ENCODE data around the gene SALL3.

SALL3 gene

DNA sequence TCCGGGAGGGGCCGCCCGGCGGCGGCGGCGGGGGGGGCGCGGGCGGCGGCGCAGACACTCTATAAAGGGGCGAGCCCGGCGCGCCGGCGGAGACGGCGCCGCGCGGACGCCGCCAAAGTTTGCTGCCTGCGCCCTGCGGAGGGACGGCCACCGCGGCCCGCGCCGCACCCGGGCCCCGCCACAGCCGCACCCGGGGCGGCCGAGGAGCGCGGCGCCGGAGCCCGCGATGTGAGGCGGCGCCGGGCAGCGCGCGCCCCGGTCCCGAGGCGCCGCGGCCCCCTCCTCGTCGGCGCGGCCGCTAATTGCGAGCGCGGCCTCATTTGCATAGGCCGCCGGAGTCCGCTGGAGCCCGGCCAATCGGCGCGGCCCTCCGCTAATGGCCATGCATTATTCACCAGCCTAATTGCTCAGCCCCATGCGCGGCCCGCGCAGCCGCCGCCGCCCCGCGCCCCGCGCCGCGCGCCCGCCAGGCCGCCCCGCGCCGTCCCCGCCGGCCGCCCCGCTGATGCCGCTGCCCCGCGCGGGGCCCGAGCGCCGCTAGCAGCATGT is at the start of gene SALL3:
SALL3 (plus strand) TSS at position 89 of the 549 bp plus-strand sequence; CDS start at position 546, 457 bp downstream.
- H3K79me2 ChIP-seq (ENCODE audit: low read length), result no peaks in the 10 kb centered on the region
- no peak within 1 kb of the TSS for H3K9ac ChIP-seq (ENCODE audit: low read length)
- H3K4me2 ChIP-seq (ENCODE audit: low read depth, low read length), result no peak within 1 kb of the TSS
- H3K9me2 ChIP-seq (replicated peaks; ENCODE audit: insufficient read depth, low read length), result no peaks in the 10 kb centered on the region
- H3K4me1 ChIP-seq (ENCODE audit: low read length), result no peaks in the 10 kb centered on the region
- H4K20me1 ChIP-seq (ENCODE audit: insufficient read depth, low read length), result no peaks in the 10 kb centered on the region
- H3K27ac ChIP-seq (ENCODE audit: low read length), result no peak within 1 kb of the TSS
- TF ChIP-seq, protein P1, sequence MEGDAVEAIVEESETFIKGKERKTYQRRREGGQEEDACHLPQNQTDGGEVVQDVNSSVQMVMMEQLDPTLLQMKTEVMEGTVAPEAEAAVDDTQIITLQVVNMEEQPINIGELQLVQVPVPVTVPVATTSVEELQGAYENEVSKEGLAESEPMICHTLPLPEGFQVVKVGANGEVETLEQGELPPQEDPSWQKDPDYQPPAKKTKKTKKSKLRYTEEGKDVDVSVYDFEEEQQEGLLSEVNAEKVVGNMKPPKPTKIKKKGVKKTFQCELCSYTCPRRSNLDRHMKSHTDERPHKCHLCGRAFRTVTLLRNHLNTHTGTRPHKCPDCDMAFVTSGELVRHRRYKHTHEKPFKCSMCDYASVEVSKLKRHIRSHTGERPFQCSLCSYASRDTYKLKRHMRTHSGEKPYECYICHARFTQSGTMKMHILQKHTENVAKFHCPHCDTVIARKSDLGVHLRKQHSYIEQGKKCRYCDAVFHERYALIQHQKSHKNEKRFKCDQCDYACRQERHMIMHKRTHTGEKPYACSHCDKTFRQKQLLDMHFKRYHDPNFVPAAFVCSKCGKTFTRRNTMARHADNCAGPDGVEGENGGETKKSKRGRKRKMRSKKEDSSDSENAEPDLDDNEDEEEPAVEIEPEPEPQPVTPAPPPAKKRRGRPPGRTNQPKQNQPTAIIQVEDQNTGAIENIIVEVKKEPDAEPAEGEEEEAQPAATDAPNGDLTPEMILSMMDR (IDR thresholded peaks at IDR 0.05; ENCODE audit: low read length), result no peak
- TF ChIP-seq EZH2phosphoT487 (IDR thresholded peaks at IDR 0.05; ENCODE audit: low read length), result no peak
- TF ChIP-seq EZH2 (optimal IDR thresholded peaks at IDR 0.05; ENCODE audit: low read depth, low read length), result no peak
- DNase-seq, result no peak
- H3K27me3 ChIP-seq (replicated peaks; ENCODE audit: insufficient read depth, low read length), result no peaks in the 10 kb centered on the region
- no peaks in the 10 kb centered on the region for H3K36me3 ChIP-seq (replicated peaks; ENCODE audit: insufficient read depth, low read length)
- H3K9me3 ChIP-seq (replicated peaks; ENCODE audit: insufficient read depth, low read length), result no peaks in the 10 kb centered on the region
- no peaks in the 10 kb centered on the region for H3F3A ChIP-seq (ENCODE audit: insufficient read depth, low read length)
- H3K4me3 ChIP-seq (ENCODE audit: low read length), result no peak within 1 kb of the TSS
- no peak within 1 kb of the TSS for H2AFZ ChIP-seq (ENCODE audit: low read length)

GRCh38 chr18:78932281-78932680 is 47.3 kb upstream of the SALL3 start:
- Histone ChIP-seq H3K4me3 (ENCODE audit: low read length) (no peak overlapping the region), H3K79me2 (ENCODE audit: low read length) (no peaks in the 10 kb centered on the region), H3K27me3 (replicated peaks; ENCODE audit: insufficient read depth, low read length) (0 out of 2 replicates have a peak, but pooled peaks cover 5% of the 10 kb centered on the region), H3K9me2 (replicated peaks; ENCODE audit: insufficient read depth, low read length) (no peaks in the 10 kb centered on the region), H3K36me3 (replicated peaks; ENCODE audit: insufficient read depth, low read length) (no peaks in the 10 kb centered on the region), H3K9ac (ENCODE audit: low read length) (no peak overlapping the region), H3K9me3 (replicated peaks; ENCODE audit: insufficient read depth, low read length) (no peaks in the 10 kb centered on the region), H3F3A (ENCODE audit: insufficient read depth, low read length) (no peaks in the 10 kb centered on the region), H3K27ac (ENCODE audit: low read length) (no peak overlapping the region), H2AFZ (ENCODE audit: low read length) (no peak overlapping the region), H3K4me2 (ENCODE audit: low read depth, low read length) (no peak overlapping the region), H4K20me1 (ENCODE audit: insufficient read depth, low read length) (no peaks in the 10 kb centered on the region), H3K4me1 (ENCODE audit: low read length) (no peaks in the 10 kb centered on the region)
- TF ChIP-seq EZH2phosphoT487 (IDR thresholded peaks at IDR 0.05; ENCODE audit: low read length) (no peak), EZH2 (optimal IDR thresholded peaks at IDR 0.05; ENCODE audit: low read depth, low read length) (no peak)
- TF ChIP-seq, protein P1 (IDR thresholded peaks at IDR 0.05; ENCODE audit: low read length), result no peak
- no peak for DNase-seq

DNA sequence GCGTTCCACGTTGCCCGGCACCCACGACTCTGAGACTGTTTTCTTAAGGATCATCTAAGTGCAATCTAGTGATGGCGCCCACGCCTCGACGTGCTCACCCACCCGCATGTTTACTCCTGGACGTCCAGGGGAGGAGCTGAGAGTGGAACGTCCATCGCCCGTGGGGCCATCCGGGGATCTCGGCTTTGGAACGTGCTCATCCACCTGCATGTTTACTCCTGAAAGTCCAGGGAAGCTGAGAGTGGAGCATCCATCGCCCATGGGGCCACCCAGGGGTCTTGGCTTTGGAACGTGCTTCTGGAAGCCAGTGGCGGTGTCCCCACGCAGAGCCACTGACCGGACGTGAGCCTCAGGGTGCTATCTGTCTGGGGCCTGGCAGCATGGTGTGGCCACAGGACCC is 45.6 kb upstream of the SALL3 start:
- H3K27me3 ChIP-seq (replicated peaks; ENCODE audit: insufficient read depth, low read length), result 0 out of 2 replicates have a peak, but pooled peaks cover 5% of the 10 kb centered on the region
- no peaks in the 10 kb centered on the region for H3K9me2 ChIP-seq (replicated peaks; ENCODE audit: insufficient read depth, low read length)
- TF ChIP-seq, protein P1 (IDR thresholded peaks at IDR 0.05; ENCODE audit: low read length), result no peak
- no peak for TF ChIP-seq EZH2phosphoT487 (IDR thresholded peaks at IDR 0.05; ENCODE audit: low read length)
- no peak for TF ChIP-seq EZH2 (optimal IDR thresholded peaks at IDR 0.05; ENCODE audit: low read depth, low read length)
- no peaks in the 10 kb centered on the region for H3K4me1 ChIP-seq (ENCODE audit: low read length)
- H3K9ac ChIP-seq (ENCODE audit: low read length), result no peak overlapping the region
- H3F3A ChIP-seq (ENCODE audit: insufficient read depth, low read length), result no peaks in the 10 kb centered on the region
- no peak for DNase-seq
- no peaks in the 10 kb centered on the region for H3K79me2 ChIP-seq (ENCODE audit: low read length)
- H3K4me3 ChIP-seq (ENCODE audit: low read length), result no peak overlapping the region
- no peaks in the 10 kb centered on the region for H4K20me1 ChIP-seq (ENCODE audit: insufficient read depth, low read length)
- H3K4me2 ChIP-seq (ENCODE audit: low read depth, low read length), result no peak overlapping the region
- no peak overlapping the region for H3K27ac ChIP-seq (ENCODE audit: low read length)
- no peaks in the 10 kb centered on the region for H3K9me3 ChIP-seq (replicated peaks; ENCODE audit: insufficient read depth, low read length)
- H3K36me3 ChIP-seq (replicated peaks; ENCODE audit: insufficient read depth, low read length), result no peaks in the 10 kb centered on the region
- H2AFZ ChIP-seq (ENCODE audit: low read length), result no peak overlapping the region
